Measurements from ENCODE around the gene LRRC75A.

- no peak for TF ChIP-seq CTCF (IDR thresholded peaks at IDR 0.05)
- no peak for TF ChIP-seq POLR2A (IDR thresholded peaks at IDR 0.05)
Measured at GRCh38 chr17:16419074-16419928, 72.7 kb downstream of the LRRC75A start.
